Activated CD4-positive, alpha-beta T cell treated with anti-CD3 and anti-CD28 coated beads, Interleukin-2, amount 10 ng/mL, durations not matched to agents 7 days and 5 days (primary cell): ENCODE results near the gene MYLK2. TPM values are rescaled to one million over a fixed set of nuclear protein-coding genes. Genes with fewer than 3 reads are reported as not detected.

Experiments
- CTCF ChIA-PET: fragments of 350-600 bp; sonication (Branson Sonifier 250); formaldehyde crosslinking; loops from one replicate; lab custom pipeline; 2021; ENCODE audit warnings: antibody characterized with exemption; lab: Charles Lee
- POLR2A ChIA-PET: fragments of 350-600 bp; sonication (Branson Sonifier 250); formaldehyde crosslinking; loops from one replicate; lab custom pipeline; 2021; ENCODE audit warnings: antibody characterized with exemption; lab: Charles Lee
- DNase-seq: peaks from one replicate; pipeline ENCODE4 v3.0.0-alpha.2; 2020
- H3K27ac Mint-ChIP-seq: one replicate; pipeline ENCODE4 v1.8.0; 2021; ENCODE audit warnings: mild to moderate bottlenecking, moderate library complexity, mixed read lengths
- H3K27me3 Mint-ChIP-seq: one replicate; pipeline ENCODE4 v1.8.0; 2021; ENCODE audit warnings: mixed read lengths
- H3K36me3 Mint-ChIP-seq: one replicate; pipeline ENCODE4 v1.8.0; 2021; ENCODE audit warnings: low read depth, mixed read lengths
- H3K4me1 Mint-ChIP-seq: one replicate; pipeline ENCODE4 v1.8.0; 2021; ENCODE audit warnings: mixed read lengths
- H3K4me3 Mint-ChIP-seq: one replicate; pipeline ENCODE4 v1.8.0; 2021; ENCODE audit warnings: mild to moderate bottlenecking, moderate library complexity, mixed read lengths
- H3K9me3 Mint-ChIP-seq: one replicate; pipeline ENCODE4 v1.8.0; 2021; ENCODE audit warnings: mixed read lengths
- total RNA-seq, 2 experiments: library from RNA; stranded (reverse); gene quantifications; one replicate each; pipeline ENCODE4 v1.2.3, GENCODE V29; 2021

The MYLK2 gene
- total RNA-seq, 2 experiments from 2014 or later = 0.52 to 0.87 TPM

DNA sequence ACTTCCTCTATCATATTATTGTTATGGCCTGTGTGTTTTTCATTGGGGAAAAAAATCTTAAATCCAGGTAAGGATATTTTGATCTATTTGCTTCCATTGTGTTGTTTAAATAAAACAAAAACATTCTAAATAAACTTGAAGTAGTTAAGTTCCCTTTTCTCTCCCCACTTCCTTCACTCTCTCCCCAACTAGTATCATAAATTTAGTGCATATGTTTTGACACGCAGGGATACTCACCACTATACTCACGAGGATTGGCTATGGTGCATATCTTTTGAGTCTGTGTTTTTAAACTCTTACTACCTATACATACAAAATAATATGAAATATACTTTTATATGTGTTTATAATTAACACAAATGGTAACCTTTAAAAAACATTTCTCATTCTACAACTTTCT is 56.5 kb downstream of the MYLK2 start:
- H3K9me3 Mint-ChIP-seq = no peaks in the 10 kb centered on the region

DNA sequence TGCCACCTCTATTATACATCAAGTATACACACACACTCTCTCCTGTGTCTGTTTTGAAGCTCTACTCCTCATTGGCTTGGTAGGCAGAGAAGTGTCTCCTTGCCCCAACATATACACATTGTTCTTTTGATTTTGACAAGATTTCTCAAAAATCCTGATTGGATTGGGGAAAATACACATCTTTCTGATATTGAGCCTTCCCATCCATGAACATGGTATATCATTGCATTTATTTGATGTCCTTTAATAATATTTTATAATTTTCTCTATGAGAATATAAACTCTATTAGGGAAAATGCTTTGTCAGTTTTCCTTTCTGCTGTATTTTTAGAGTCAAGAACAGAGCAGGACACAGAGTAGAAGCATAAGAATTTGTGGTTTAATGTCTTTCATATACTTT is 58.5 kb downstream of the MYLK2 start:
- ChIA-PET POLR2A (no interaction called here), CTCF (interaction anchor here (3.1 kb wide), 1 partner anchor 75 kb away, joined by 10 read pairs; the partner anchor contains the start of gene PDRG1)
- peaks cover 3% of the 10 kb centered on the region for H3K36me3 Mint-ChIP-seq

More for the DNA sequence above, 56.5 kb downstream of the MYLK2 start:
- ChIA-PET POLR2A (no interaction called here), CTCF (no interaction called here)
- peaks cover 69% of the 10 kb centered on the region for H3K27me3 Mint-ChIP-seq
- H3K4me3 Mint-ChIP-seq = no peak overlapping the region
- no peak for DNase-seq
- H3K36me3 Mint-ChIP-seq = peaks cover 3% of the 10 kb centered on the region
- H3K27ac Mint-ChIP-seq = no peak overlapping the region
- peaks cover 16% of the 10 kb centered on the region for H3K4me1 Mint-ChIP-seq

GRCh38 chr20:31879143-31879987 is 60.2 kb downstream of the MYLK2 start:
- H3K27me3 Mint-ChIP-seq = peaks cover 45% of the 10 kb centered on the region
- H3K4me1 Mint-ChIP-seq = peaks cover 17% of the 10 kb centered on the region
- H3K36me3 Mint-ChIP-seq = peaks cover 3% of the 10 kb centered on the region
- no peaks in the 10 kb centered on the region for H3K9me3 Mint-ChIP-seq
- ChIA-PET POLR2A (interaction anchor here (0.9 kb wide), 2 partner anchors 72 to 92 kb away, joined by 3 to 4 read pairs; partner anchors contain the start of gene PDRG1), CTCF (interaction anchor here (0.6 to 3.1 kb wide), 7 partner anchors 8 to 204 kb away, joined by 3 to 10 read pairs (median 3); partner anchors contain the start of gene PDRG1)
- peak overlapping the region; percentile 65 for H3K27ac Mint-ChIP-seq
- peak; percentile 86 for DNase-seq
- H3K4me3 Mint-ChIP-seq = peak overlapping the region; percentile 87

More for the DNA sequence above, 58.5 kb downstream of the MYLK2 start:
- no peaks in the 10 kb centered on the region for H3K9me3 Mint-ChIP-seq
- no peak overlapping the region for H3K4me3 Mint-ChIP-seq
- H3K27me3 Mint-ChIP-seq = peaks cover 57% of the 10 kb centered on the region
- peaks cover 17% of the 10 kb centered on the region for H3K4me1 Mint-ChIP-seq
- H3K27ac Mint-ChIP-seq = no peak overlapping the region
- DNase-seq = no peak

DNA sequence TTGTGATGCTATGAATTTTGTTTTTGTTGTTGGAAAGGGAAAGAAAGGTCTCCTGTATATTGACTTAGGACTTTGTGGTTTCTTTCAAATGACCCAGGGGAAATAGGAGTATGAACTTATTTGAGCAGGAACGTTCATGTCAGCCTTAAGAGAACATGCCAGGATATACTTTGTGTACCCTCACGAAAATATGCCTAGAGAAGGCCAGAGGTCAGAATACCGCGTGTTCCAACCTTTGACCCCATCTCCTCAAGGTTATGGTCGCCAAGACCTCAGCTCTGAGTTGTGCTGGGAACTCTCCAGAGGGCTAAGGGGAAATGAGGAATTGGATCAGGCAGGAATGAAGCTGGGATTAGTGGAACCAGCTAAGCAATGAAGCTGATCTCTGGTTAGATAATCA is 62.8 kb downstream of the MYLK2 start:
- no peak overlapping the region for H3K4me3 Mint-ChIP-seq
- DNase-seq = no peak
- no peak overlapping the region for H3K27ac Mint-ChIP-seq
- ChIA-PET POLR2A (no interaction called here), CTCF (interaction anchor here (1.1 to 2.9 kb wide), 2 partner anchors 30 to 70 kb away, joined by 3 to 9 read pairs; partner anchors contain the start of gene PDRG1)
- H3K9me3 Mint-ChIP-seq = no peaks in the 10 kb centered on the region
- peaks cover 32% of the 10 kb centered on the region for H3K27me3 Mint-ChIP-seq
- H3K36me3 Mint-ChIP-seq = peaks cover 3% of the 10 kb centered on the region
- H3K4me1 Mint-ChIP-seq = peaks cover 17% of the 10 kb centered on the region

- ChIA-PET POLR2A (no interaction called here), CTCF (interaction anchor here (2.9 kb wide), 1 partner anchor 32 kb away, joined by 9 read pairs; no protein-coding TSS in a partner anchor)
- Mint-ChIP-seq H3K4me1 (peaks cover 17% of the 10 kb centered on the region), H3K4me3 (no peak overlapping the region), H3K27me3 (peaks cover 21% of the 10 kb centered on the region), H3K36me3 (peaks cover 3% of the 10 kb centered on the region), H3K27ac (no peak overlapping the region), H3K9me3 (no peaks in the 10 kb centered on the region)
- DNase-seq = no peak
Measured at GRCh38 chr20:31883829-31884228, 64.7 kb downstream of the MYLK2 start.

Other genes starting within 250 kb of the MYLK2 start
- gene ID1, start 214.1 kb upstream of the MYLK2 start, total RNA-seq = 1 to 10 TPM in 1 of 2 experiments, under 1 TPM in 1; 0.85 to 1.4 TPM
- not detected for gene COX4I2, start 181.4 kb upstream of the MYLK2 start, total RNA-seq
- gene BCL2L1, start 96.5 kb upstream of the MYLK2 start, total RNA-seq = 10 to 100 TPM; 57.1 to 58.8 TPM
- gene TPX2, start 80.1 kb upstream of the MYLK2 start, total RNA-seq = 100 to 1,000 TPM; 164 to 193 TPM
- gene FOXS1, start 26.2 kb downstream of the MYLK2 start, total RNA-seq = not detected
- not detected for gene DUSP15, start 51.2 kb downstream of the MYLK2 start, total RNA-seq
- not detected for gene TTLL9, start 51.3 kb downstream of the MYLK2 start, total RNA-seq
- gene PDRG1, start 132.7 kb downstream of the MYLK2 start, total RNA-seq = 10 to 100 TPM; 12.9 to 13.9 TPM
- under 1 TPM in 1 of 2 experiments, not detected in 1; 0.05 TPM for gene XKR7, start 148.8 kb downstream of the MYLK2 start, total RNA-seq
- not detected for gene CCM2L, start 191.1 kb downstream of the MYLK2 start, total RNA-seq
- gene HCK, start 232.9 kb downstream of the MYLK2 start, total RNA-seq = not detected